Right atrium auricular region (tissue), 2 donors: Measurements from ENCODE around the gene GPHN. TPM values are rescaled to one million over a fixed set of nuclear protein-coding genes. Genes with fewer than 3 reads are reported as not detected.
"Not testable (repeated sequence)": the region's sequence is repeated elsewhere in the genome, so short reads cannot be mapped to it uniquely, and the experiment has no call there.

ENCODE experiments used
- DNase-seq: peaks from one replicate; pipeline ENCODE4 v3.0.0-alpha.2; 2019; ENCODE audit warnings: low spot score
- H3K27ac ChIP-seq, 2 donors: fragments of 200-600 bp; sonication (generic); 1 replicate in 1 of 2; 2 replicates in 1 of 2; pipeline ENCODE4 v1.5.1; 2016 to 2019
- H3K27me3 ChIP-seq, 2 donors: fragments of 200-600 bp; sonication (generic); one replicate each; pipeline versions ENCODE4 v1.5.1 to v1.6.0; 2017 to 2019
- H3K36me3 ChIP-seq: fragments of 200-600 bp; sonication (generic); one replicate; pipeline ENCODE4 v1.5.1; 2016
- H3K4me1 ChIP-seq, 2 donors: fragments of 200-600 bp; sonication (generic); one replicate each; pipeline versions ENCODE4 v1.5.1 to v1.6.0; 2017 to 2019
- H3K4me3 ChIP-seq, 2 donors: fragments of 200-600 bp; sonication (generic); 1 replicate in 1 of 2; 2 replicates in 1 of 2; pipeline ENCODE4 v1.5.1; 2017 to 2019; ENCODE audit warnings: mild to moderate bottlenecking in 1 of 2, moderate library complexity in 1 of 2
- H3K9me3 ChIP-seq, 2 donors: fragments of 200-600 bp; sonication (generic); one replicate each; pipeline ENCODE4 v1.5.1; 2019
- total RNA-seq, 2 donors: library from RNA; depleted of rRNA; stranded (reverse); fragments of >200 nt; gene quantifications; one replicate each; pipeline ENCODE4 v1.1.0, GENCODE V29; 2016
- TF ChIP-seq, protein P1 (sequence below), 2 donors: fragments of 200-600 bp; sonication (generic); IDR thresholded peaks; one replicate each; pipeline ENCODE4 v1.5.1; 2019; ENCODE audit warnings: antibody characterized with exemption in 2 of 2

Gene GPHN
- total RNA-seq, 2 donors from 2014 or later, result 14.9 TPM

DNA sequence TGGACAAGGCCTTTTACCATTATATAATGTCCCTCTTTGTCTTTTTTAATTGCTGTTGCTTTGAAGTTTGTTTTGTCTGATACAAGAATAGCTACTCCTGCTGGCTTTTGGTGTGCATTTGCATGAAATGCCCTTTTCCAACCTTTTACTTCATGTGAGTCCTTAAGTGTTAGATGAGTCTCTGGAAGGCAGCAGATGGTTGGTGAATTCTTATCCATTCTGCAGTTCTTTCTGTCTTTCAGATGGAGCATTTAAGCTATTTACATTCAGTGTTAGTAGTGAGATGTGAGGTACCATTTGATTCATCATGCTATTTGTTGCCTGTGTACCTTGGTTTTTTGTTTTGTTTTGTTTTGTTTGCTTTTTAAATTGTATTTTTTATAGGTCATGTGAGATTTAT lies 208.3 kb downstream of the GPHN start:
- H3K4me3 ChIP-seq, result no peak overlapping the region
- no peaks in the 10 kb centered on the region for H3K4me1 ChIP-seq
- TF ChIP-seq, protein P1, sequence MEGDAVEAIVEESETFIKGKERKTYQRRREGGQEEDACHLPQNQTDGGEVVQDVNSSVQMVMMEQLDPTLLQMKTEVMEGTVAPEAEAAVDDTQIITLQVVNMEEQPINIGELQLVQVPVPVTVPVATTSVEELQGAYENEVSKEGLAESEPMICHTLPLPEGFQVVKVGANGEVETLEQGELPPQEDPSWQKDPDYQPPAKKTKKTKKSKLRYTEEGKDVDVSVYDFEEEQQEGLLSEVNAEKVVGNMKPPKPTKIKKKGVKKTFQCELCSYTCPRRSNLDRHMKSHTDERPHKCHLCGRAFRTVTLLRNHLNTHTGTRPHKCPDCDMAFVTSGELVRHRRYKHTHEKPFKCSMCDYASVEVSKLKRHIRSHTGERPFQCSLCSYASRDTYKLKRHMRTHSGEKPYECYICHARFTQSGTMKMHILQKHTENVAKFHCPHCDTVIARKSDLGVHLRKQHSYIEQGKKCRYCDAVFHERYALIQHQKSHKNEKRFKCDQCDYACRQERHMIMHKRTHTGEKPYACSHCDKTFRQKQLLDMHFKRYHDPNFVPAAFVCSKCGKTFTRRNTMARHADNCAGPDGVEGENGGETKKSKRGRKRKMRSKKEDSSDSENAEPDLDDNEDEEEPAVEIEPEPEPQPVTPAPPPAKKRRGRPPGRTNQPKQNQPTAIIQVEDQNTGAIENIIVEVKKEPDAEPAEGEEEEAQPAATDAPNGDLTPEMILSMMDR (IDR thresholded peaks at IDR 0.05), result no peak
- H3K9me3 ChIP-seq, result no peaks in the 10 kb centered on the region
- no peak overlapping the region for H3K27ac ChIP-seq
- no peaks in the 10 kb centered on the region for H3K27me3 ChIP-seq
- DNase-seq, result no peak
- no peaks in the 10 kb centered on the region for H3K36me3 ChIP-seq

DNA sequence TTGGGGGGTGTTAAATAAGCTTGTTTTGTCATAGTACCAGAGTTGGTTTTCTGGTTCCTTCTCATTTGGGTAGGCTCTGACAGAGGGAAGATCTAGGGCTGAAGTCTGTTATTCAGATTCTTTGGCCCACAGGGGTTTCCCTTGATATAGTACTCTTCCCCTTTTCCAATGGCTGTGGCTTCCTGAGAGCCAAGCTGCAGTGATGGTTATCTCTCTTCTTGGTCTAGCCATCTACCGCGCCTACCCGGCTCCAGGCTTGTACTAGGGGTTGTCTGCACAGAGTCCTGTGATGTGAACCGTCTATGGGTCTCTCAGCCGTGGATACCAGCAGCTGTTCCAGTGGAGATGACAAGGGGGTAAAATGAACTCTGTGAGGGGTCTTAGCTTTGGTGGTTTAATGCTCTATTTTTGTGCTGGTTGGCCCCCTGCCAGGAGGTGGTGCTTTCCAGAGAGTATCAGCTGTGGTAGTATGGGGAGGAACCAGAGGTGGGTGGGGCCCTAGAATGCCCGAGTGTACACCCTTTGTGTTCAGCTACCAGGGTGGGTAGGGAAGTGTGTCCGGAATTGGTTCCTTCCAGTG lies 209.7 kb downstream of the GPHN start:
- no peak overlapping the region for H3K4me3 ChIP-seq
- TF ChIP-seq, protein P1 (IDR thresholded peaks at IDR 0.05), result no peak
- no peak for DNase-seq

DNA sequence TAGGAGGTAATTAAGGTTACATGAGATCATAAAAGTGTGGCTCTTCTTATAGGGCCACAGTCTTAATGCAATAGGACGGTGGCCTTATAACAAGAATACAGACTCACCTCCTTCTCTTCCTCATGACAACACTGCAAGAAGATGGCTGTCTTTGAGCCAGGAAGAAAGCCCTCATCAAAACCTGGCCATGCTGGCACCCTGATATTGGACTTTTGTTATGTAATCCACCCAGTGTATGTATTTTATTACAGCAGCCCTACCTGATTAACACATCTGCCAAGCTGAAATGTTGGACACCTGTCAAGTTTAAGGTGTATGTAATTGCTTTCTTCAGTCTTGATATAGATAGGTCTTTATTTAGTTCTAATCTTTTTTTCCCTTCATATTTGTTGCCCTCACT lies 217.0 kb downstream of the GPHN start:
- Histone ChIP-seq H3K27me3 (no peaks in the 10 kb centered on the region), H3K9me3 (no peaks in the 10 kb centered on the region), H3K4me1 (no peaks in the 10 kb centered on the region), H3K36me3 (no peaks in the 10 kb centered on the region), H3K27ac (no peak overlapping the region), H3K4me3 (no peak overlapping the region)
- TF ChIP-seq, protein P1 (IDR thresholded peaks at IDR 0.05), result no peak
- DNase-seq, result no peak

More for the DNA sequence above, 209.7 kb downstream of the GPHN start:
- Histone ChIP-seq H3K36me3 (no peaks in the 10 kb centered on the region), H3K27ac (no peak overlapping the region), H3K27me3 (no peaks in the 10 kb centered on the region), H3K4me1 (no peaks in the 10 kb centered on the region), H3K9me3 (no peaks in the 10 kb centered on the region)

DNA sequence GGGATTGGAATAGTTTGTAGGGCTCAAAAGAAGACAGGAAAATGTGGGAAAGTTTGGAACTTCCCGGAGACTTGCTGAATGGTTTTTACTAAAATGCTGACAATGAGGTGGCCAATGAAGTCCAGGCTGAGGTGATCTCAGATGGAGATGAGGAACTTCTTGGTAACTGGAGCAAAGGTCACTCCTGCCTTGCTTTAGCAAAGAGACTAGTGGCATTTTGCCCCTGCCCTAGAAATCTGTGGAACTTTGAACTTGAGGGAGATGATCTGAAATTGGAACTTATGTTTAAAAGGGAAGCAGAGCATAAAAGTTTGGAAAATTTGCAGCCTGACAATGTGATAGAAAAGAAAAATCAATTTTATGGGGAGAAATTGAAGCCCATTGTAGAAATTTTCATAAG lies 223.4 kb downstream of the GPHN start:
- not testable (repeated sequence) for DNase-seq, H3K36me3 ChIP-seq, H3K27ac ChIP-seq, H3K9me3 ChIP-seq, H3K4me3 ChIP-seq, H3K27me3 ChIP-seq, H3K4me1 ChIP-seq

DNA sequence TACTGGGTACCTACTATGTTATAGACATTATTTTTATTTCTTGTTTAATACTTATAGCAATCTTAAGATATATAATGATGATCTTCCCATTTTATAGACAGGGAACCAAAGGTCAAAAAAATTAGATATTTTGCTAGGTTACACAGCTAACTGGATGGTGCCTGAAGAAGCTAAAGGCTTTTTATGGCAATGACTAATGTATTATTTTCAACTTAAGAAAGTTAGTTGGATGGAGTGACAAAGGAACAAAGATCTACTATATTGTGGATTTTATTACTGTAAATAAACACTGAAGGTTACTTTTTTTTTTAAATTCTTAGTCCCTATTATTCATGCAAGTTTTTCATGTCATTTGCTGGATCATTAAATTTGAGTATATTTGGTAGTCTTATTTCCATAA lies 227.9 kb downstream of the GPHN start:
- Histone ChIP-seq H3K9me3 (peaks cover 0 to 8% of the 10 kb centered on the region in 2 donors), H3K4me1 (no peaks in the 10 kb centered on the region), H3K27me3 (no peaks in the 10 kb centered on the region), H3K4me3 (no peak overlapping the region), H3K36me3 (no peaks in the 10 kb centered on the region), H3K27ac (no peak overlapping the region)
- DNase-seq, result no peak
- TF ChIP-seq, protein P1 (IDR thresholded peaks at IDR 0.05), result no peak

DNA sequence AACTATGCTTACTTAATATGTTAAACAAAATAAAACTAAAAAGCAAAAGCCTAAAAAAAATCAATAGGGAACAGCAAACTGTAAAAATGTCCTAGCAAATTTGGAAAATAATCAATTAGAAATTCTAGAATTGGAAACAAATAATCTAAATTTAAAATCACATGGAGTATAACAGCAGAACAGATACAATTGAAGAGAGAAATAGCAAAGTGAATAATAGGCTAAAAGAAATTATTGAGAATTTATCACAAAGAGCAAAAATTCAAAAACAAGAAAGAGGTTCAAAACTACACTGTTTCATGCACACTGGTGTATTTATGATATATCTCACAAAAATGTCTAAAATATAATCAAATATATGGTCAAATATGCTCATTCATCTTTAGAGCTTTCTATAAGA lies 231.9 kb downstream of the GPHN start:
- TF ChIP-seq, protein P1 (IDR thresholded peaks at IDR 0.05), result no peak
- Histone ChIP-seq H3K27me3 (no peaks in the 10 kb centered on the region), H3K4me3 (no peak overlapping the region), H3K9me3 (peaks cover 0 to 8% of the 10 kb centered on the region in 2 donors), H3K36me3 (no peaks in the 10 kb centered on the region), H3K27ac (no peak overlapping the region), H3K4me1 (no peaks in the 10 kb centered on the region)
- DNase-seq, result no peak
